Smooth muscle cell (in vitro differentiated cells): ENCODE measurements around the gene PPID. TPM values are rescaled to one million over a fixed set of nuclear protein-coding genes. Genes with fewer than 3 reads are reported as not detected.
"Not testable (repeated sequence)": the region's sequence is repeated elsewhere in the genome, so short reads cannot be mapped to it uniquely, and the experiment has no call there.

Experiments used
- DNase-seq: peaks from one replicate; lab custom pipeline; 2025; ENCODE audit not compliant: unreplicated experiment; lab: John Stamatoyannopoulos, UW
- H2AFZ ChIP-seq: fragments of 200-600 bp; sonication (generic); 2 replicates; pipeline ENCODE4 v1.6.0; 2016; ENCODE audit warnings: antibody characterized with exemption, low read depth, mild to moderate bottlenecking
- H3F3A ChIP-seq: fragments of 200-600 bp; sonication (generic); 2 replicates; pipeline ENCODE4 v1.6.0; 2017; ENCODE audit warnings: antibody characterized with exemption, low read depth
- H3K27ac ChIP-seq: fragments of 200-600 bp; sonication (generic); 2 replicates; pipeline ENCODE4 v1.5.1; 2016; ENCODE audit warnings: low read depth, mild to moderate bottlenecking
- H3K27me3 ChIP-seq: fragments of 200-600 bp; sonication (generic); 2 replicates; pipeline ENCODE4 v1.6.1; 2016; ENCODE audit warnings: low read depth, mild to moderate bottlenecking
- H3K36me3 ChIP-seq: fragments of 200-600 bp; sonication (generic); 2 replicates; pipeline ENCODE4 v1.5.1; 2016; ENCODE audit warnings: low read depth
- H3K4me1 ChIP-seq: fragments of 200-600 bp; sonication (generic); 2 replicates; pipeline ENCODE4 v1.5.1; 2016; ENCODE audit warnings: low read depth
- H3K4me2 ChIP-seq: fragments of 200-600 bp; sonication (generic); 2 replicates; pipeline ENCODE4 v1.6.0; 2016; ENCODE audit warnings: mild to moderate bottlenecking
- H3K4me3 ChIP-seq: fragments of 200-600 bp; sonication (generic); 2 replicates; pipeline ENCODE4 v1.5.1; 2016; ENCODE audit warnings: mild to moderate bottlenecking
- H3K79me2 ChIP-seq: fragments of 200-600 bp; sonication (generic); 2 replicates; pipeline ENCODE4 v1.6.0; 2016; ENCODE audit warnings: low read depth, mild to moderate bottlenecking
- H3K9ac ChIP-seq: fragments of 200-600 bp; sonication (generic); 2 replicates; pipeline ENCODE4 v1.6.0; 2016; ENCODE audit warnings: low read depth
- H3K9me3 ChIP-seq: fragments of 200-600 bp; sonication (generic); replicated peaks from 2 replicates; pipeline ENCODE4 v1.5.1; 2016; ENCODE audit warnings: low read depth
- H4K20me1 ChIP-seq: fragments of 200-600 bp; sonication (generic); 2 replicates; pipeline ENCODE4 v1.6.0; 2016; ENCODE audit warnings: low read depth
- WGBS: methylation state at CpG from one replicate; pipeline ENCODE4 v1.1.7; 2016; ENCODE audit warnings: low lambda C conversion rate; 5-methylcytosine and 5-hydroxymethylcytosine counted together
- polyA plus RNA-seq: library from polyadenylated mRNA; unstranded; fragments of >200 nt; fragmentation: Nextera tagmentation; extraction: Ambion mirVana; gene quantifications from 2 replicates; pipeline ENCODE4 v1.2.1, GENCODE V29; 2016
- total RNA-seq: library from RNA; depleted of rRNA; stranded (reverse); fragments of >200 nt; gene quantifications from 2 replicates; pipeline ENCODE4 v1.2.3, GENCODE V29; 2014
- TF ChIP-seq, protein P1 (sequence below): fragments of 200-600 bp; sonication (generic); IDR thresholded peaks from 2 replicates; pipeline ENCODE4 v1.5.1; 2017; ENCODE audit warnings: borderline replicate concordance, mild to moderate bottlenecking, antibody characterized with exemption; ENCODE audit not compliant: insufficient read depth, poor library complexity, severe bottlenecking

The PPID gene
- total and polyA plus RNA-seq, 2 experiments from 2014 or later, result 32.1 to 33.1 TPM

DNA sequence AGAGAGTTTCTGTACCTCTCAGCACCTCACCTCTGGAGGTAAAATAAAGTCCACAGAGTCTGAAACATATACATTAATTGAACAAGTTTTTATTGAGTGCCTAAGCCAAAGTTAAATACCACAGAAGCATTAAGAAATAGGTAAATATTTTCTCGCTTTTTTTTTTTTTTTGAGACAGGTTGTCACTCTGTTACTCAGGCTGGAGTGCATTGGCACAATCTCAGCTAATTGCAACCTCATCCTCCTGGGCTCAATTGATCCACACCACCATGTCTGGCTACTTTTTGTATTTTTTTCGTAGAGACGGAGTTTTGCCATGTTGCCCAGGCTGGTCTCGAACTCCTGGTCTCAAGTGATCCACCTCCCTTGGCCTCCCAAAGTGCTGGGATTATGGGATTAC, 35.5 kb upstream of the PPID start:
- TF ChIP-seq, protein P1, sequence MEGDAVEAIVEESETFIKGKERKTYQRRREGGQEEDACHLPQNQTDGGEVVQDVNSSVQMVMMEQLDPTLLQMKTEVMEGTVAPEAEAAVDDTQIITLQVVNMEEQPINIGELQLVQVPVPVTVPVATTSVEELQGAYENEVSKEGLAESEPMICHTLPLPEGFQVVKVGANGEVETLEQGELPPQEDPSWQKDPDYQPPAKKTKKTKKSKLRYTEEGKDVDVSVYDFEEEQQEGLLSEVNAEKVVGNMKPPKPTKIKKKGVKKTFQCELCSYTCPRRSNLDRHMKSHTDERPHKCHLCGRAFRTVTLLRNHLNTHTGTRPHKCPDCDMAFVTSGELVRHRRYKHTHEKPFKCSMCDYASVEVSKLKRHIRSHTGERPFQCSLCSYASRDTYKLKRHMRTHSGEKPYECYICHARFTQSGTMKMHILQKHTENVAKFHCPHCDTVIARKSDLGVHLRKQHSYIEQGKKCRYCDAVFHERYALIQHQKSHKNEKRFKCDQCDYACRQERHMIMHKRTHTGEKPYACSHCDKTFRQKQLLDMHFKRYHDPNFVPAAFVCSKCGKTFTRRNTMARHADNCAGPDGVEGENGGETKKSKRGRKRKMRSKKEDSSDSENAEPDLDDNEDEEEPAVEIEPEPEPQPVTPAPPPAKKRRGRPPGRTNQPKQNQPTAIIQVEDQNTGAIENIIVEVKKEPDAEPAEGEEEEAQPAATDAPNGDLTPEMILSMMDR, result no peak
- DNase-seq, result no peak
- H3K27me3 ChIP-seq, result no peaks in the 10 kb centered on the region
- H3K36me3 ChIP-seq, result no peaks in the 10 kb centered on the region
- H3F3A ChIP-seq, result no peaks in the 10 kb centered on the region
- no peaks in the 10 kb centered on the region for H3K4me1 ChIP-seq
- no peaks in the 10 kb centered on the region for H3K79me2 ChIP-seq
- no peak overlapping the region for H3K4me3 ChIP-seq
- H4K20me1 ChIP-seq, result no peaks in the 10 kb centered on the region
- H2AFZ ChIP-seq, result no peak overlapping the region
- 91% methylated on average over 4 of the region's 4 CpGs for WGBS
- H3K4me2 ChIP-seq, result no peak overlapping the region
- no peak overlapping the region for H3K27ac ChIP-seq
- no peaks in the 10 kb centered on the region for H3K9me3 ChIP-seq
- no peak overlapping the region for H3K9ac ChIP-seq

DNA sequence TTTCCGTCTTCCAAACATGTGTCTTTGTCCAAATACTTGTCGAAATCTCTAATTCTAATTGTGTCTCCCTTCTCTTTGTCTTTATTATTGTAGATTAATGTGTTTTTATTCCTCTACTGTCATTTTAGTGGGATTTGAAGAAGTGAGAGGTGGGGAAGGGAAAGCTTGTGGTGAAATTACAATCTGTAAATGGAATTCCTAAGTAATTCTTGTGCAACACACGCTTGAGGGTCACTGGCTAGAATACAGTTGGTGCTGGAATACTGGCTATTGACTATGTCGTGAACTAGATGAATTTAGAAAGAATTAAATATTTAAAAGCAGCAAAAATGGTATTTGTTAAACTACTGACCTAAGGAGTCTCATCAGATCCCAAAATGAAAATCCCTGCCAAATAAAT, 34.9 kb upstream of the PPID start:
- Histone ChIP-seq H3K79me2 (no peaks in the 10 kb centered on the region), H3K27me3 (no peaks in the 10 kb centered on the region), H3K27ac (no peak overlapping the region), H3K4me2 (no peak overlapping the region), H3F3A (no peaks in the 10 kb centered on the region), H2AFZ (no peak overlapping the region), H3K9me3 (no peaks in the 10 kb centered on the region), H3K9ac (no peak overlapping the region), H3K36me3 (no peaks in the 10 kb centered on the region), H3K4me1 (no peaks in the 10 kb centered on the region), H3K4me3 (no peak overlapping the region), H4K20me1 (no peaks in the 10 kb centered on the region)
- no peak for DNase-seq
- WGBS, result 69% methylated on average over 4 of the region's 4 CpGs
- TF ChIP-seq, protein P1, result no peak

- Histone ChIP-seq H2AFZ (no peak overlapping the region), H3K4me2 (no peak overlapping the region), H3K27me3 (no peaks in the 10 kb centered on the region), H3K79me2 (no peaks in the 10 kb centered on the region), H3K4me1 (no peaks in the 10 kb centered on the region), H3K4me3 (no peak overlapping the region), H3K36me3 (no peaks in the 10 kb centered on the region), H3K9ac (no peak overlapping the region), H4K20me1 (no peaks in the 10 kb centered on the region), H3K9me3 (no peaks in the 10 kb centered on the region), H3K27ac (no peak overlapping the region), H3F3A (no peaks in the 10 kb centered on the region)
- TF ChIP-seq, protein P1, result no peak
- DNase-seq, result no peak
Measured at GRCh38 chr4:158756588-158756987, 33.4 kb upstream of the PPID start.

DNA sequence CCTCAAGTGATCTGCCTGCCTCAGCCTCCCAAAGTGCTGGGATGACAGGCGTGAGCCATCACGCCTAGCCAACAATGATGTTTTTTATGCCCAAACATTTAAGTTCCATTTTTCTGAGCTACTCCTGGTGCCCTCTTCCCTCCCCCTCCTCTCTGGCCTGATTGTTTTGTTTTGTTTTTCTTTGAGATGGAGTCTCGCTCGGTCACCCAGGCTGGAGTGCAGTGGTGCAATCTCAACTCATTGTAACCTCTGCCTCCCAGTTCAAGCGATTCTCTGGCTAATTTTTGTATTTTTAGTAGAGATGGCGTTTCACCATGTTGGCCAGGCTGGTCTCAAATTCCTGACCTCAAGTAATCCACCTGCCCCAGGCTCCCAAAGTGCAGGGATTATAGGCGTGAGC, 32.6 kb upstream of the PPID start:
- H2AFZ ChIP-seq, H3K4me1 ChIP-seq, H3F3A ChIP-seq, H3K4me2 ChIP-seq, H3K9ac ChIP-seq, H3K27me3 ChIP-seq, H4K20me1 ChIP-seq, H3K36me3 ChIP-seq, DNase-seq, H3K4me3 ChIP-seq, H3K79me2 ChIP-seq, H3K27ac ChIP-seq, H3K9me3 ChIP-seq: not testable (repeated sequence)
- WGBS, result 96% methylated on average over 7 of the region's 7 CpGs
